Nephron (organoid): ENCODE results near the gene PTH1R.

ENCODE experiments used
- H3K27ac Mint-ChIP-seq, 3 experiments: 2 replicates each; pipeline ENCODE4 v1.8.0; 2020; ENCODE audit warnings: mixed read lengths in 3 of 3, mild to moderate bottlenecking in 2 of 3, moderate library complexity in 1 of 3
- H3K27me3 Mint-ChIP-seq: 2 replicates; pipeline ENCODE4 v1.8.0; 2021; ENCODE audit warnings: low read depth, mild to moderate bottlenecking, moderate library complexity, mixed read lengths
- H3K36me3 Mint-ChIP-seq: 2 replicates; pipeline ENCODE4 v1.8.0; 2020; ENCODE audit warnings: low read depth, mixed read lengths
- H3K4me1 Mint-ChIP-seq: 2 replicates; pipeline ENCODE4 v1.8.0; 2020; ENCODE audit warnings: mixed read lengths
- H3K4me3 Mint-ChIP-seq, 3 experiments: 2 replicates each; pipeline ENCODE4 v1.8.0; 2020; ENCODE audit warnings: mild to moderate bottlenecking in 3 of 3, mixed read lengths in 3 of 3, moderate library complexity in 2 of 3
- H3K9me3 Mint-ChIP-seq: 2 replicates; pipeline ENCODE4 v1.8.0; 2020; ENCODE audit warnings: mixed read lengths
- TF ChIP-seq, protein P1 (sequence below), 3 experiments: fragments of 200-600 bp; sonication (generic); IDR thresholded peaks; one replicate each; pipeline ENCODE4 v1.5.0; 2021; ENCODE audit warnings: antibody characterized with exemption in 3 of 3; ENCODE audit not compliant: unreplicated experiment in 3 of 3

The PTH1R gene

GRCh38 chr3:46884427-46884826 lies 6.9 kb downstream of the PTH1R start:
- TF ChIP-seq, protein P1, sequence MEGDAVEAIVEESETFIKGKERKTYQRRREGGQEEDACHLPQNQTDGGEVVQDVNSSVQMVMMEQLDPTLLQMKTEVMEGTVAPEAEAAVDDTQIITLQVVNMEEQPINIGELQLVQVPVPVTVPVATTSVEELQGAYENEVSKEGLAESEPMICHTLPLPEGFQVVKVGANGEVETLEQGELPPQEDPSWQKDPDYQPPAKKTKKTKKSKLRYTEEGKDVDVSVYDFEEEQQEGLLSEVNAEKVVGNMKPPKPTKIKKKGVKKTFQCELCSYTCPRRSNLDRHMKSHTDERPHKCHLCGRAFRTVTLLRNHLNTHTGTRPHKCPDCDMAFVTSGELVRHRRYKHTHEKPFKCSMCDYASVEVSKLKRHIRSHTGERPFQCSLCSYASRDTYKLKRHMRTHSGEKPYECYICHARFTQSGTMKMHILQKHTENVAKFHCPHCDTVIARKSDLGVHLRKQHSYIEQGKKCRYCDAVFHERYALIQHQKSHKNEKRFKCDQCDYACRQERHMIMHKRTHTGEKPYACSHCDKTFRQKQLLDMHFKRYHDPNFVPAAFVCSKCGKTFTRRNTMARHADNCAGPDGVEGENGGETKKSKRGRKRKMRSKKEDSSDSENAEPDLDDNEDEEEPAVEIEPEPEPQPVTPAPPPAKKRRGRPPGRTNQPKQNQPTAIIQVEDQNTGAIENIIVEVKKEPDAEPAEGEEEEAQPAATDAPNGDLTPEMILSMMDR (IDR thresholded peaks at IDR 0.05; ENCODE audit: unreplicated experiment in 3 of 3), result no peak
- H3K36me3 Mint-ChIP-seq, result peaks cover 21% of the 10 kb centered on the region
- no peaks in the 10 kb centered on the region for H3K9me3 Mint-ChIP-seq
- peaks cover 50% of the 10 kb centered on the region for H3K27me3 Mint-ChIP-seq
- peak overlapping the region; percentile 39 to 93 (median 83) for H3K27ac Mint-ChIP-seq
- H3K4me1 Mint-ChIP-seq, result peaks cover 37% of the 10 kb centered on the region
- peak overlapping the region; percentile 84 to 92 (median 87) for H3K4me3 Mint-ChIP-seq

GRCh38 chr3:46884929-46885328 lies 7.4 kb downstream of the PTH1R start:
- Mint-ChIP-seq H3K9me3 (no peaks in the 10 kb centered on the region), H3K4me3 (peak overlapping the region; percentile 84 to 92 (median 87)), H3K4me1 (peaks cover 39% of the 10 kb centered on the region), H3K36me3 (peaks cover 21% of the 10 kb centered on the region), H3K27me3 (peaks cover 45% of the 10 kb centered on the region), H3K27ac (peak overlapping the region; percentile 39 to 93 (median 83))
- TF ChIP-seq, protein P1 (IDR thresholded peaks at IDR 0.05; ENCODE audit: unreplicated experiment in 3 of 3), result no peak

DNA sequence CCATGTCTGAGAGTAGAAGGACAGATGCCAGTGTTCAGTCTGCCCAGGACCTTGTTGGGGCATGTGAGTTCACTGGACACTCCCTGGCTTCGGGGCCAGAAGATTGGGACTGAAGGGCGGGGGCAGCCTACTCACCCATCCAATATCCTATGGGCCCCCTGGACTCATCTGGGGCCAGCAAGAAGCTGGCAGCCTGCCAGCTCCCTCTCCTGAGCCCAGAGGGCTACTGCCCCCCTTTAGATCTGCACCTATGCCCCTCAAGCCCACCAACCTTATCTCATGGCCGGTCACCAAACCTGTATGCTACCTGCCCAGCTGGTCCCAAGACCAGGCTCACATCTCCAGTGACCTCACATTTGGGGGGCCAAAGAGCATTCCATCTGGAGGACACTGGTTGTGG lies 8.1 kb downstream of the PTH1R start:
- Mint-ChIP-seq H3K9me3 (no peaks in the 10 kb centered on the region), H3K4me3 (peak overlapping the region; percentile 84 to 92 (median 87)), H3K27ac (peak overlapping the region; percentile 39 to 93 (median 83)), H3K27me3 (peaks cover 38% of the 10 kb centered on the region), H3K4me1 (peaks cover 33% of the 10 kb centered on the region), H3K36me3 (peaks cover 21% of the 10 kb centered on the region)
- TF ChIP-seq, protein P1 (IDR thresholded peaks at IDR 0.05; ENCODE audit: unreplicated experiment in 3 of 3), result no peak

GRCh38 chr3:46887980-46888494 lies 10.5 kb downstream of the PTH1R start:
- Mint-ChIP-seq H3K27me3 (peaks cover 34% of the 10 kb centered on the region), H3K9me3 (no peaks in the 10 kb centered on the region), H3K4me3 (peak overlapping the region; percentile 56 to 60 (median 58)), H3K36me3 (peaks cover 21% of the 10 kb centered on the region), H3K27ac (peak overlapping the region; percentile 59 to 79 (median 67)), H3K4me1 (peaks cover 44% of the 10 kb centered on the region)
- TF ChIP-seq, protein P1 (IDR thresholded peaks at IDR 0.05; ENCODE audit: unreplicated experiment in 3 of 3), result no peak

DNA sequence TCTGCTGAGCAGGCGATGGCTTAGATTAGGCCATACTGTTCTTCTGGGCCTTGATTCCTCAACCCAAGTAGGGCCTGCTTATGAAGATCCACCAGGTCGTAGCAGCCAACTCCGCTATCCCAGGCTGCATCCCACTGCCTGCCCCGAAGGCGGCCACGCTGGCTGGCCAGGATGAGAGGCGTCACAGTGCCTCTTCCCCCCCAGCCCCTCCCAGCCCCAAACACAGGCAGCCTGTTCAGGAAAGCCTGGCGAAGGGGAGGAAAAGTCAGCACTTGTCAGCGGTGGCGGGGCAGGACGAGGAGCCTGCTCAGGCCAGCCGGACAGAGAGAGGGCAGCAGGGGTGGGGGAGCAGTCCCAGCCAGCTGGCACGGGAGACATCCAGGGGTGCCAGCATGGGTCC lies 11.2 kb downstream of the PTH1R start:
- TF ChIP-seq, protein P1 (IDR thresholded peaks at IDR 0.05; ENCODE audit: unreplicated experiment in 3 of 3), result no peak
- no peaks in the 10 kb centered on the region for H3K9me3 Mint-ChIP-seq
- H3K27me3 Mint-ChIP-seq, result peaks cover 31% of the 10 kb centered on the region
- peak overlapping the region in 2 of 3 experiments; percentile 59 to 79 for H3K27ac Mint-ChIP-seq
- peak overlapping the region in 1 of 3 experiments; percentile 21 for H3K4me3 Mint-ChIP-seq
- H3K4me1 Mint-ChIP-seq, result peaks cover 44% of the 10 kb centered on the region
- H3K36me3 Mint-ChIP-seq, result peaks cover 23% of the 10 kb centered on the region
